GM23248 (cell line): ENCODE results near the gene FCN2.

Experiments used
- EZH2 ChIP-seq: fragments of 200-600 bp; sonication (generic); IDR thresholded peaks from 2 replicates; pipeline ENCODE4 v1.6.1; 2018; ENCODE audit warnings: antibody characterized with exemption, mild to moderate bottlenecking; ENCODE audit not compliant: insufficient read depth, poor library complexity, severe bottlenecking
- EZH2phosphoT487 ChIP-seq: fragments of 200-600 bp; sonication (generic); IDR thresholded peaks from 2 replicates; pipeline ENCODE4 v1.6.1; 2018; ENCODE audit warnings: antibody characterized with exemption, moderate library complexity, mild to moderate bottlenecking, low read depth; ENCODE audit not compliant: insufficient read depth

DNA sequence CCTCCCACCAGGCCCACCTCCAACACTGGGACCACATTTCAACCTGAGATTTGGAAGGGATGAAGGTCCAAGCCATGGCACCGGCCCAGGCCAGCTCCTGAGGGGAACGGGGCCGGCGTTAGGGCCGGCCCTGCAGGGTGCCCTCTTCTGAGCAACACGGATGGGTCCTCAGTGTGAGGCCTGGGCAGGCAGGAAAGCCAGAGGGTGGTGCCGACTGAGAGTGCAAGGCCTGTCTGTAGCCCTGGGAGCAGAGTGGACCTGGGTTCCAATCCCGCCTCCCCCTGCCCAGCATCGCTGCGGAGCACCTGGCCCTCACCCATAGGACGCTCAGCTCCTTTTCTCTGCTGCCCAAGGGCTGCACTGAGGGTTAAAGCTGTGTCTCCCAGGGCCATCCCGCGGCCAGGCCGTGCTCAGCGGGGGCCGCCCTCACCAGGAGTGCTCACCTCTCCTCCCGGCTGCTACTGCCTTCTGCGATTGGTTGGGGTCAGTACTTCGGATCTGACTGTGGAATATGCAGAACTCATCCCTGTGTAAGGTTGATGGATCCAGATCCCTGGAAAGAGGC lies 44.1 kb upstream of the FCN2 start:
- TF ChIP-seq EZH2: no peak
- TF ChIP-seq EZH2phosphoT487: no peak
